DLD1 (cell line): ENCODE measurements around the gene SPPL2C.

Experiments used
- in situ Hi-C: cut with HindIII; loops from 2 replicates; pipeline ENCODE4 v1.10.0; 2017; ENCODE audit warnings: low sequenced_read_pairs

SPPL2C gene, protein sequence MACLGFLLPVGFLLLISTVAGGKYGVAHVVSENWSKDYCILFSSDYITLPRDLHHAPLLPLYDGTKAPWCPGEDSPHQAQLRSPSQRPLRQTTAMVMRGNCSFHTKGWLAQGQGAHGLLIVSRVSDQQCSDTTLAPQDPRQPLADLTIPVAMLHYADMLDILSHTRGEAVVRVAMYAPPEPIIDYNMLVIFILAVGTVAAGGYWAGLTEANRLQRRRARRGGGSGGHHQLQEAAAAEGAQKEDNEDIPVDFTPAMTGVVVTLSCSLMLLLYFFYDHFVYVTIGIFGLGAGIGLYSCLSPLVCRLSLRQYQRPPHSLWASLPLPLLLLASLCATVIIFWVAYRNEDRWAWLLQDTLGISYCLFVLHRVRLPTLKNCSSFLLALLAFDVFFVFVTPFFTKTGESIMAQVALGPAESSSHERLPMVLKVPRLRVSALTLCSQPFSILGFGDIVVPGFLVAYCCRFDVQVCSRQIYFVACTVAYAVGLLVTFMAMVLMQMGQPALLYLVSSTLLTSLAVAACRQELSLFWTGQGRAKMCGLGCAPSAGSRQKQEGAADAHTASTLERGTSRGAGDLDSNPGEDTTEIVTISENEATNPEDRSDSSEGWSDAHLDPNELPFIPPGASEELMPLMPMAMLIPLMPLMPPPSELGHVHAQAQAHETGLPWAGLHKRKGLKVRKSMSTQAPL

DNA sequence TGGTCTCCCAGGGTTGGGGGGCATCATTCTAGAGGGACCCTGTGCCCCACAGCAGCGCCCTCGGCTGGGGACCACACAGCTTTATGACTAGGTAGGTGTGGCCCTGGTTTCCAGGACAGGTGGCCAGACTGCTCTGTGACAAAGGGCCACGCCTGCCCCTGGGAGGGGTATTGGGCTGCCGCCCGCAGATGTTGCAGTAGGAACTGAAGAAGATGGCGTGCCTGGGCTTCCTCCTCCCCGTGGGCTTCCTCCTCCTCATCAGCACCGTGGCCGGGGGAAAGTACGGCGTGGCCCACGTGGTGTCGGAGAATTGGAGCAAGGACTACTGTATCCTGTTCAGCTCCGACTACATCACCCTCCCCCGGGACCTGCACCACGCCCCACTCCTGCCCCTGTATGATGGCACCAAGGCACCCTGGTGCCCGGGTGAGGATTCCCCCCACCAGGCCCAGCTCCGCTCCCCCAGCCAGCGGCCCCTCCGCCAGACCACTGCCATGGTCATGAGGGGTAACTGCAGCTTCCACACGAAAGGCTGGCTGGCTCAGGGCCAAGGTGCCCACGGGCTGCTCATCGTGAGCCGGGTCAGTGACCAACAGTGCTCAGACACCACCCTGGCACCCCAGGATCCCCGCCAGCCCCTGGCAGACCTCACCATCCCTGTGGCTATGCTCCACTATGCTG lies at the start of gene SPPL2C:
Gene SPPL2C (plus strand): TSS at position 187 of the 681 bp plus-strand sequence. CDS start 26 bp downstream, at position 213.
- in situ Hi-C loops: loop anchor here (25.0 kb wide), 1 partner anchor 208 kb away; no protein-coding TSS in a partner anchor

DNA sequence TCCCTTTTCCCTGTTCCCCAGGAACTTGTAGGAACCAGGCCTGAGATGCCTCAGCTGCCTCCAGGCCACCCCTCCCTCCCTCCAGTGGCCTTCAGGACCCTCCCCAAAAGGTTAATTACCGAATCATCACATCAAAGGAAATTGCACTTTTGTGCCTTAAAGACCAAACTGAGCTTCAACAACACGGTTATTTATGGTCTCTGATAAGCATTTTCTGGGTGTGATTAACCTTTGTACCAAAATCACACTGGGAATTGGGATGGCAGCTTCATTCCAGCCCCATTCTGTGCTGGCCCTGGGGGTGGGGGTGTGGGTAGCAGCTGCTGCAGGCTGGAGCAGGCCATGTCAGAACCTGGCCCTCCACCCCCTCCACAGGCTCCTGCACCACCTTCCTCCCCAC lies 43.9 kb upstream of the SPPL2C start:
- in situ Hi-C loops: no loop called here

DNA sequence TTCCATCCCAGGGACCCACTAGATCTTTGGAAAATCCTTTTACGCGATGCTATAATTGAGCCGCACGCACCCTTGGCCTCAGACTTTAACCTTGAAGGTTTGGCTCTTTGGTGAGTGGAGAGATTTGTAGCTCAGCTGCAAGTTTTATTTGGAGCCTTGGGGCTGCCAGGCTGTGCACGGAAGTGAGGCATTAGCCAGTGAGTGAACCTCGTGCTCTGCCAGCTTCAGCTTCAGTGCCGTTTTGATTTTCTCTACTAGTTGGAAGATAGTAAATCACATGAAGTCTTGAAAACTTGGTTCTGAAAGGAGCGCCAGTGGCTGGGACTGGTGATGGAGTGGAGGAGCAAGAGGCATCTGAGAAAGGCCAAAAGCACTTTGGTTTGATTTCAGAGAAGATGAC lies 43.3 kb upstream of the SPPL2C start:
- in situ Hi-C loops: no loop called here

DNA sequence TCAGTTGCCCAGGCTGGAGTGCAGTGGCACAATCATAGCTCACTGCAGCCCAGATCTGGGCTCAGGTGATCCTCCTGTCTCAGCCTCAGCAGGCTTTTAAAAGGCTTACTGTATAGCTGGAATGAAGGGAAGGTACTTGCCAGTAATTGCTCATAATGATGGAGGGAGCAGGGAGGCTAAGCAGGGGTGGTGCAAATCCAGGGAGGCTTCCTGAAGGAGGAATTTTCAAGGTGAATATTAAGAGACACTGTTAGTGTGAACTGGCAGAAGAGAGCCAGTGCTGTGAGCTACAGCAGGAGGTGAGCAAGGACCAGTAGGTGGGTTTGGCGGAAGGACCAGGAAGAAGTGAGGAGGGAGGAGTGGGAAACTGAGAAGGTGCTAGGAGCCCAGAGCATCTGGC lies 35.8 kb upstream of the SPPL2C start:
- in situ Hi-C loops: no loop called here

DNA sequence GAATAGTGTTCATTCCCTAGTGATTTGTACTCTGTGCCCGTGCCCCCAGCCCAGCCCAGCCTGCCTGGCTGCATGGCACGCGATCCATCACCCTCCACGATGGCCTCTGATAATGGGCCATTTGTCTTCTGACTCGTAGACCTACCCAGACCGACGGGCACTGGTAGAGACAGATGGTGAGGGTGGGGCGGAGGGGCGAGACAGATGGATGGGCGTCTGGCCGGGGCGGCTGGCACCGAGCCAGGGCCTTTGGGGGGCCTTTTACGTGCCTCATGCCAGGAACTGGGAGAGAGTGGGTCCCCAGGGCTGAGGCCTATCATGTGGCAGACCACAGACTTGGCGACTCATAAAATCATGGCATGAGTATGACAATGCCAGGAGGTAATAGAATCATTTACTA lies 35.2 kb upstream of the SPPL2C start:
- in situ Hi-C loops: no loop called here

DNA sequence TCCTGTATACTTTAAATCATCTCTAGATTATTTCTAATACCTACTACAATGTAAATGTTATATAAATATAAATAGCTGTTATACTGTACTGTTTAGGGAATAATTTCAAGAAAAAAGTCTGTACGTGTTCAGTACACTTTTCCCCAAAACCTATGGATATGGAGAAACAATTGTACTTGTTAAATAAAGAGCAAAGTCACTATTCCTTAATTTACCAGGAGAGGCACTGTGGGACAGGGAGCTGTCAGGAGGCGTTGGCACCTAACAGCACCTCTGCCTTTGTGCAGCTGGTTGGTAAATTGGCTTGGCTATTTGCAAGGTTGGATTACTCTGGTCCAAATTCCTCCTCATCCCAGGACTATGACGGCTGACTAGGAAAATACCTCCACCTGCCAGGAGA lies 32.6 kb upstream of the SPPL2C start:
- in situ Hi-C loops: no loop called here

DNA sequence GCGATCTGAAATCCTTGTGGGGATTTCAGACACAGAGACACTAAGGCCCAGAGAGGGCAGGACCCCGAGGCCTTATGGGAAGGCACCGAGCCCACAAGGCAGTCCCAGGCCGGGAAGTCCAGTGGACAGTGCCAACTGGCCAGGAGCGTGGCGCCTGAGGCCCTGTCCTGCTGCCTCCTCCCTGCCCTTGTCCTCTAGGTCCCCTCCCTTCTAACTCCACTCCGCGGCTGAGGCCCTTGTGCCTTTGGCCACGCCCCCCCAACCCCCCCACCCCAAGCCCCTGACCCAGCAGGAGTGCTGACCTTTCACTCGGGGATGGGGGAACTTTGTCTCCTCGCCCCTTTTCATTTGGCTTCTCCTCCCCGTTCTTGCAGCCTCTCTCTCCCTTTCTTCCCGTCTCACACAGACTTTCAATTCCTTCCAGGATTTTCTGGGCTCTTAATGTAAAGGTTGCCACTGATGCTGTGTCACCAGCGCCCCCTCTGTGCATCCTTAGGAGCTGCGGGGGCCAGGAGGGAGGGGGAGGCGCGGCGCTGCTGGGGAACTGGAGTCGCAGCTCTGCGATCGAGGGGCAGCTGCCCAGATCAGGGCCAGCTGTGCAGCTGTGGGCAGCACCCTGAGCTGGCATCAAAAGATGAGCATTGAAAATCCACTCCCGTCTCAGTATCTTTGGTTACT lies 31.5 kb upstream of the SPPL2C start:
- in situ Hi-C loops: no loop called here

DNA sequence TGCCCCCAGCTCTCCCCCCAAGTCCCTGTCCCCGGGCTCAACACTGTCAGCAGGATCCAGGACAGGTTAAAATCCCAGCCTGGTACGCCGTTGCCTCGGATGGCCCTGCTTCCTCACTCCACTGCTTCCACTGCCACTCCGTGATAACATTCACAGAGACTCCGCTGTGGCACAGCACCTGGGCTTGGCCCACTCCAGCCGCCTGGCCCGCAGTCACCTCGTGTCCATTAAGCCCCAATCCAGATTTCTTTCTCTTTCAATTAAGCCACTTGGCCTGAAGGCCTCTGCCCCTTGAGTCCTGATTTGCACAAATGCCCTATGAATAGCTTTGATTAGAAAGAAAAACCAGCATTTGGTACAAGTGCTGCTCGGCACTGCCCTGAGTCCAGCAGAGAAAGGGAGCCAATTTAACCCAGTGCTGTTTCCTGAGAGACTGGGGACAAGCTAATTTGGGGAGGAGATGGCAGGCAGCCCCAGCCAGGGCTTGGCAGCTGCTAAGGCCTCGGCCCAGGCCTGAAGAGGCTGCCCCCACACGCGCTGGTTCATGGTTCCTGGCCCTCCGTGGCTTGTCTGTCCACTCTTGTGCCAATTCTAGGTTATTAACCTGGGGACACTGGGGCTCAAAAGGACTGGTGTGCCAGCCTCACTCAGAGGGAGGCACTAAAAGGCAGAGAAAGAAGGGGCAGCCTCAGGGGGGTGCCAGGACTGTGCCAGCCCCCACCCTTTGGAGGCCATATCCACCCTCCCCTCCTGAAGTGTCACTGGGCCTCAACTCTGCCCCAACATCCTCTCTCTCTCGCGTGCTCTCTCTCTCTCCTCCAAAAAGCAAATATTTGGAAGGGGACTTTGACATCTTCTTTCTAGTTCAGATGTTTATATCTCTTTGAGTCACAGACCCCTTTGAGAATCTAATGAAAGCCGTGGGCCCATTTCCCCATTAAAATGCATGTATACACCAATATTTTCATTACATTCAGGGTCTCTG lies 29.8 kb upstream of the SPPL2C start:
- in situ Hi-C loops: no loop called here

DNA sequence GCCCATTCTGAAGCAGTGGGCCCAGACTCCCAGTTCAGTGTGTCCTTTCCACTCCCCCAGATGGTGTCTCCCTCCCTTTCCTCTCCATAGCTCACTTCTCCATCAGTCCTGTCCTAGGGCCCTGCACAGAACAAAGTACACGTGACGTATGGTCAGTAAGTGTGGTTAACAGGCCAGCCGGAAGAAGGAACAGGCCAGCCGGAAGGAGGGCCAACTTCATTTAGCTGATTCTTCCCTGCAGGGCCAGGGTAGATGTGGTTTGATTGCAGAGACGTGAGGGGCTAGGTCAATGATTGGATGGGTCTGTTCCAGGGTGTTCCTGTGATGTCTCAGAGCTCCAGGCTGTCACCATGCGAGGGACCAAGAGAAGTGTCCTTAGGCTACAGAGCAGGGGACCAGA lies 28.9 kb upstream of the SPPL2C start:
- in situ Hi-C loops: no loop called here

DNA sequence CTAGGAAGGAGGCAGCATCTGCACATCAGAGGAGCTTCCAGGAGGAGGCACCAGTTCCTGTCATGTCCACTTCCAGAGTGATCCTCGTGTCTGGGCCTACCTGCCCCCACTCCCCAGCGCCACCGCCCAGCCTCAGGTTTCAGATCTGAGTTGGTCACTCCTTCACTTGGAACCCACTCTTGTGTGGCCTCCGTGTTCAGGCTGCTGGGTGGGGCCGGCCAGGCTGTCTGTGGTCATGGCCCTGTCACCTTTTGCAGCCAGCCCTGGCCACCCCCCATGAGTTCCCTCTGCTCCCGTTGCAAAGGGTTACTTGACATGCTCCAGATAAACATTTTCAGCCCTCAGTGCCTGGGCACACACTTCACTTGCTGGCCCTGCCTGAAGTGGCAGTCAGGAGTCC lies 26.6 kb upstream of the SPPL2C start:
- in situ Hi-C loops: no loop called here

DNA sequence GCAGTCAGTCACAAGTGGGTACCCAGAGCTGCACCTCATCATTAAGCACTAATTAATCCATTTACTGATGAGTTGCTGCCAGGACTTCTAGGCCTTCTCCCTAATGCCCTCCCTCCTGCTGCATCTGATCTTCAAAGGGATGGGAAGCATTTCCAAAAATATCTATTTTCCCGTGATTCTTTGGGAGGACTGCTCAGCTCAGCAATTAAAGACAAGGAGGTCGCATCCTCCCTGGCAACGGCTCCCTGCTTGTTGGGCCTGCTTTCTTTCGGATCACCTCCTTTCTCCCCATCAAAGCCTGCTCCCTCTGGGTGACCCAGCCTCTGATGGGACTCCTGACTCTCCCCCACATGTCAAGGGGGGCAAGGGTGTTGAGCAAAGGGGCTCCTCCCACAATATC lies 26.0 kb upstream of the SPPL2C start:
- in situ Hi-C loops: no loop called here

DNA sequence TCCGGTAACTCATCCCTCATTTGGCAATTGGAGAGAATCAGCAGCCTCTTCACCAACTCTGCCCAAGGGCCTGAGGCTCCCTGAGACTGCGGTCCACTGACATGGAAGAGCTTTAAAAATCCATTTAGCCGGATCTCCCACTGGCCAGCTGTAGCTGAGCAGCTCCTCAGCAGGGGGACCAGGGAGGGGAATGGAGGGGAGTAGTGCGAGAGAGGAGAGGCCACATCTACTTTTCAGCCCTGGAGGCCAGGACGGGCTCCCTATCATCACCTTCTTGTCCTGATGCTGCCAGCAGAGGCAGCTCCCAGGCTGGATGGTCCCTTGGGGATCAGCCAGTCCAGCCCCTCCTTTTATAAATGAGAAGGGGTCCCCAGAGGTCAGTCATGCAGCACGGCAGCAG lies 25.0 kb upstream of the SPPL2C start:
- in situ Hi-C loops: no loop called here

DNA sequence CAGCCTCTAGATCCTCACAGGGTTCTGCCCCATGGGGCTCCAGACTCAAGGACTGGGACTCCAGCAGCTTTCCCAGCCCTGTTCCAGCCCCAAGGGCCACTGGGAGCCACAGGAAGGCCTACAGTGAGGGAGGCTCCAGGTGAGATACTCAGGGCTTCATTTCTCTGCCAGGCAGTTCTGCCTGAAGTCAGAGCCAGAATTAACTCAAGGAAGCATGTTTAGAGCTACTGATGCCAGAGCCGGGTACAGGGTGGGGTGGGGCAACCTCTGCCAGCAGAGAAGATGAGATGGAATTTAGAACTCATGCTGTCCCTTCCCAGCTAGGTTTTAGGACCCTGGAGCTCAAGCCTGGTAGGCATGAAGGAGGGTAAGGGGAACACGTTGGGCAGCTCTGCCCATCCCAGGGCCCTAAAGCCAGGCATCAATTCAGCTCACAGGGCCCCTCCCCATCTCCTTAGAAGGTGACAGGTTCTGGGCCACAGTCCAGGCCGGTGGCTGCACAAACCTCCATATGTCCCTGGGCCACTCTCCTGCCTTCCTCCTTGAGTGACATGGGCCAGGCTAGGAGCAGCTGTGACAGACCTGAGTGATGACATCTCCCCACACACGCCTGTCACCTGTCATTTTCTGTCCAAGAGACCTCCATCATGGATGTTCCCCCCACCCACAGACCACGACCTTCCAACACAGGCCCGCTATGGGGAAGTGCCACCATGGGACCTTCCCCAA lies 24.5 kb upstream of the SPPL2C start:
- in situ Hi-C loops: no loop called here

DNA sequence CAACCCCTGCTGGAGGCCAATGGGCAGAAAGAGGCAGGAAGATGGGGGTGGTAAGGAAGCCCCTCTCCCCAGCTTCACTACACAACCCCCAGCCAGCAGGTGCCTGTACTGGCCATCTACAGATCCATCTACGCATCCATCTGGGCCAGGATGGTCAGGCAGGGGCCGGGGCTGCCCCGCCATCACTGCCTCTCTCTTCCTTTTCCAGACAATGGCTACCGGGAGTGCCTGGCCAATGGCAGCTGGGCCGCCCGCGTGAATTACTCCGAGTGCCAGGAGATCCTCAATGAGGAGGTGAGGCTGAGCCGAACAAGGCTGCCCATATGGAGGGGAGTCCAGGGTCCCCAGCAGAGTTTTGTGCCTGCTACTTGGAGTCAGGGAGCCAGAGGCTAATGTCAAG lies 23.5 kb upstream of the SPPL2C start:
- in situ Hi-C loops: no loop called here

DNA sequence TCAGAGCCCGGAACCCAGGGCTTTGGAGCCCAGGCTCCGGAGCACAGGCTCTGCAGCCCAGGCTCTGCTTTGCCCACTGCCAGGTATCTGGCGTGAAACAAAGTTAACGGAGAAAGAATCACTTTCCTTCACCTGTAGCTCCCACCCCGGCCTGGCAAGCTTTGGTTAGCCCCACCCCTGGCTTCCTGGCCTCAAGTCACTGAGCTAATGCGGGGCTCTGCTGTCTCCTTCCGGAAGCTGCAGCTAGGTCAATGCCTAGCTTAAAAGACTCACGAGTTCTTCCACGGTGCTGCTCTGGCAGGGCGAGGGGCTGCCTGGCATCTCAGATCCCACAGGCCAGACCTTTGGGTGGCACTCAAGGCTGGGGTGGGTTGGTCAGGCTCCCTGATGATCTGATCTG lies 21.1 kb upstream of the SPPL2C start:
- in situ Hi-C loops: no loop called here

DNA sequence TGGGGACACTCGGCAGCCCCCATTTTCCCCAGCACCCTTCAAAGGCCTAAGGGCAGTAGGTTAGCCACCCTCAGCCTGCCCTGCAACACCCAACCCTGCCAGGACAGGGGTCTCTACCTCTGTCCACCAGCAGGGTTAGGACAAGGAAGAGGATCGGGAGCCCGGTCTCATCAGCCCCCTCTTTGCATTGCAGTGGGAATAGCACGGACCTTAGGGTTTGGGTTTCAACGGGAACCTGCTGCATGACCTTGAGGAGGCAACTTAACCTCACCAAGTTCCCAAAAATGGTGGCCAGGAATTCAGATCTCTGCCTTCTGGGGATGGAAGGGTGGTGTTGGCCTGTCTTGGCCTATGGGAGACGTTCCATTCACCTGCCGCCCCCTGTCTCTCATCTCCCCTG lies 20.2 kb upstream of the SPPL2C start:
- in situ Hi-C loops: no loop called here

DNA sequence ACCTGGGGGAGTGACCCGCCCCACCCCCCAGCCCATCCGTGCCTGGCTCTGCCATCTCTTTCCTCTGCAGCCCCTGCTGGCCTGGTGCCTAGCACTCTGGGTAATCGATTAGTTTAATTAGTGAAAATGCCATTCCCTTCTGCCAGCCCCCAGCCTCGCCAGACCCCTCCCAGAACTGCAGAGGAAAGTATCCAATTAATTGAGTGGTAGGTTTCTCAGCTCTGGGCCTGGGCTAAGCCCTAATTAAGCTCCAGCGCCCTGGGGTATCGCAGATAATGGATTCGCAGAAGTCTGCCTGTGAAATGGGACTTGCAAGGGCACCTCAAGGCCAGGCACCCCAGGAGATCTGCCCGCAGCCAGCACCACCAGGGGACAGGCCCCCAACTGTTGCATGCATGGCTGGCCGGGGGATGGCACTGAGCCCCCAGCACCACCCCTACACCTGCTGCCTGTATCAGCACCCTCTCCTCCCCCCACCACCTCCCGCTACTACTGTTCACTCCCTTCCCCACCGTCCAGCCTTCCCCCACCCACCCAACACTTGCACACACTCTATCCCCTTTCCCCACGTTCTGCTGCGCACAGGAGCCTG lies 19.7 kb upstream of the SPPL2C start:
- in situ Hi-C loops: loop anchor here (25.0 kb wide), 1 partner anchor 188 kb away; no protein-coding TSS in a partner anchor

DNA sequence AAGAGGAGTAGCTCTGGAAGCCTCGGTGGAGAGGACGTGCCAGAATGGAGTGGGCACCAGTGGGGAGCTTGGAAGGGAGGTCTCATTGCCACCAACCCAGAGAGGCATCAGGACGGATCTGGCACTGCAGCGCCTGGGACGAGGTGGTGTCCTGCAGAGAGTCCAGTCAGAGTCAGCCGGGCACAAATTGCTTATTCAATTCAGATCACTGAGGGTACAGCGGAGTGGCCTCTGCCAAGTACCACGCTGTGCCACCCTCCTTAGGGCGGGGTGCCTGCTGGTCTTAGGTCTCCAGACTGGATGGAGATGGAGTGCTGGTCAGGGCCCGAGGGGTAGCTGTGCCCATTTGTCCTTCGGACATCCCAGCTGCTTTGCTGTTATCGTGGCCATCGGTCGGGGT lies 18.9 kb upstream of the SPPL2C start:
- in situ Hi-C loops: loop anchor here (25.0 kb wide), 1 partner anchor 188 kb away; no protein-coding TSS in a partner anchor
